ENCODE results near the gene MRPS24. TPM values are rescaled to one million over a fixed set of nuclear protein-coding genes. Genes with fewer than 3 reads are reported as not detected.
"Not testable (repeated sequence)": the region's sequence is repeated elsewhere in the genome, so short reads cannot be mapped to it uniquely, and the experiment has no call there.

Gene MRPS24
- total RNA-seq, 3 donors from 2014 or later = 158 to 193 (median 184) TPM

GRCh38 chr7:43838201-43838658 is 31.1 kb downstream of the MRPS24 start:
- Mint-ChIP-seq H3K4me1 (ENCODE audit: low read depth) (peaks cover 22% of the 10 kb centered on the region), H3K36me3 (ENCODE audit: insufficient read depth) (no peaks in the 10 kb centered on the region), H3K4me3 (no peak overlapping the region), H3K27me3 (ENCODE audit: low read depth) (no peaks in the 10 kb centered on the region), H3K9me3 (peaks cover 3% of the 10 kb centered on the region)
- ATAC-seq (no peak), DNase-seq (no peak)

DNA sequence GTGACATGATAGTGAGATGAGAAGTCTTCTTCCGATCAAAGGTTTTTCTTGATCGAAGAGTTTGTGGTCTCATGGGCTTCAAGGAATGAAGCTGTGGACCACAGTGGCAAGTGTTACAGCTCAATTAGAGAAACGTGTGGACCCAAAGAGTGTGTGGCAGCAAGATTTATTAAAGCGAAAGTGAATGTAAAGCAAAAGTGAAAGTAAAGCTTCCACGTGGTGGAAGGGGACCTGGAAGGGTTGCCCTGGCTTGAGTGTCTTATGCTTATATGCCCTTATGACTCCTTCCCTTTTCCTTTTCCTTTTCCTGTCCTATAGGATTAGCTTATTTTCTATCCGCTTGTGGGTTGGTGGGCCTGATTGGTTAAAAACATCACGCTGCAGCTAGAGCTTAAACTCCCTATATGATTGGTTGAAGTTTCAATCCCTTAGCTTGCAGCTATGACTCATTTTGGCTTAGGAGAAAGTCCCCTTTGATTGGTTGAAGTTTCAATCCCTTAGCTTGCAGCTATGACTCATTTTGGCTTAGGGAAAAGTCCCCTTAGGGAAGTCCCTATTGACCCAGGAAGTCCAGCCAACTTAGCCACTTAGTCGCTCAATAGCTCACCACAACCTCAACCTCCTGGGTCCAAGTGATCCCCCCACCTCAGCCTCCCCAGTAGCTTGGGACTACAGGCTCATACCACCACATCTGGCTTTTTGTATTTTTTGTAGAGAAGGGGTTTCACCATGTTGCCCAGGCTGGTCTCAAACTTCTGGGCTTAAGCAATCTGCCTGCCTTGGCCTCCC is 34.7 kb downstream of the MRPS24 start:
- peak; percentile 31 for DNase-seq
- Mint-ChIP-seq H3K9me3 (peaks cover 3% of the 10 kb centered on the region), H3K27me3 (ENCODE audit: low read depth) (no peaks in the 10 kb centered on the region), H3K4me3 (peak overlapping the region; percentile 78), H3K36me3 (ENCODE audit: insufficient read depth) (no peaks in the 10 kb centered on the region), H3K4me1 (ENCODE audit: low read depth) (peaks cover 22% of the 10 kb centered on the region)
- peak; percentile 68 to 69 for ATAC-seq

DNA sequence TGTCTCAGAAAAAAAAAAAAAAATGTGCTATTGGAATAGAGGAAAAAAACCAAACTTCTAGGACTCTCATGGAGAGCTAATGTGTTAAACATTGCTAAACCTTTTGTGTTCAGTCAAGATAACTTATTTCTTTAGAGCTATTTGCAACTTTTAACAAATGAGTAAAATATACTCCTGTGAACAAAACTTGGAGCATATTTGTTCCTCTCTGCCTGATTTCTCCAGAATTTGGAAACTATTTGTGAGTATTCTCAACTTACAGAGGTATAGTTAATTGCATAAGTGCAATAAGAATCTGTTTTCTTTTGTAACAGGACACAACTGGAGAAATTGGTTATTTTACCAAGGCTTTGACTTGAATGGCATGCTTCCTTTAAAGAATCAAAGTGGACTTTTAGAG is 38.4 kb downstream of the MRPS24 start:
- H3K27me3 Mint-ChIP-seq (ENCODE audit: low read depth) = peaks cover 14% of the 10 kb centered on the region
- H3K4me1 Mint-ChIP-seq (ENCODE audit: low read depth) = peaks cover 18% of the 10 kb centered on the region
- not testable (repeated sequence) for ATAC-seq; DNase-seq; H3K9me3 Mint-ChIP-seq; H3K4me3 Mint-ChIP-seq; H3K36me3 Mint-ChIP-seq (ENCODE audit: insufficient read depth)

DNA sequence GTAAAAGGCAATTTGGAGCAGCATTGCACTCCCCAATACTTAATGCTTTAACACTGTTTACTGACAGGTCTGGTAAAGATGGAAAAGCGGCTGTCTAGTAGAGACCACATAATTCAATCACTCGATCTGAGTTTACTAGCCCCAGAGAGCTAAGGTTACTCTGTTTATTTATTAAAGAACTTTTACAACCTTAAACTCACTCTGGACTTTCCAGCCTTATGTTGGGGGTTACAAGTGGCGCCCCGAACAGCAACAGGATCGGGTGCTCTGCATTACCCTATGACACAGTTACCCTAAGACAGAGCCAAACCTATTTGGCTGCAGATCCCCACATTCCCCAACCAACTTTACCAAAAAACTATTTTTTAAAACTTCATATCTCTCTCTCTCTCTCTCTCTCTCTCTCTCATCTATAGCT is 43.9 kb downstream of the MRPS24 start:
- H3K9me3 Mint-ChIP-seq = no peaks in the 10 kb centered on the region
- H3K36me3 Mint-ChIP-seq (ENCODE audit: insufficient read depth) = no peaks in the 10 kb centered on the region
- H3K4me1 Mint-ChIP-seq (ENCODE audit: low read depth) = no peaks in the 10 kb centered on the region
- no peak for ATAC-seq
- DNase-seq = no peak
- H3K27me3 Mint-ChIP-seq (ENCODE audit: low read depth) = peaks cover 23% of the 10 kb centered on the region
- H3K4me3 Mint-ChIP-seq = no peak overlapping the region

DNA sequence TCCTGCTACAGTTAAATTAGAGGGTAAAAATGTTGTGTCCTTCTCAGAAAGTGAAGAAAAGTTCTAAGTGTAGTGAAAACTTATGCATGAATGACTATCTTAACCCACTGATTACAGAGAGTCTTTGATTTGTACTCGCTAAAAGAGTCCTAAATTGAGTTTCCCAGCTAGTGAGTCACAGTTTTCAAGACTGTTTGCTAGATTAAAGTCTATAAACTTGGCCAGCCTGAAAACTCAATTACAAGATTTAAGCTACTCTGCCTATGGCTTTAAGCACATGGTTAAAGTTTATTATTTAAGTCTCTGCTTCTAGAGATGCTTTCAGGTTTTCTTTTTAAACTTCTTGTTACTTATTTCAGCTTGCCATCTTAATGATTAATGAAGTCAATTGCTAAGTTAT is 44.4 kb downstream of the MRPS24 start:
- Mint-ChIP-seq H3K4me1 (ENCODE audit: low read depth) (no peaks in the 10 kb centered on the region), H3K9me3 (no peaks in the 10 kb centered on the region), H3K36me3 (ENCODE audit: insufficient read depth) (no peaks in the 10 kb centered on the region), H3K27me3 (ENCODE audit: low read depth) (peaks cover 23% of the 10 kb centered on the region), H3K4me3 (no peak overlapping the region)
- DNase-seq (no peak), ATAC-seq (no peak)

DNA sequence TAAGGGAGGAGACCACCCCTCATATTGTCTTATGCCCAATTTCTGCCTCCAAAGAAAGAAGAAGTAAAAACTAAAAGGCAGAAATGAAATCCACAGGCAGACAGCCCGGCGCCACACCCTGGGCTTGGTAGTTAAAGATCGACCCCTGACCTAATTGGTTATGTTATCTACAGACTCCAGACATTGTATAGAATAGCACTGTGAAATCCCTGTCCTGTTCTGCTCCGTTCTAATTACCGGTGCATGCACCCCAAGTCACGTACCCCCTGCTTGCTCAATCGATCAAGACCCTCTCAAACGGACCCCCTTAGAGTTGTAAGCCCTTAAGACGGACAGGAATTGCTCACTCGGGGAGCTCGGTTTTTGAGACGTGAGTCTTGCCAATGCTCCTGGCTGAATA is 44.8 kb downstream of the MRPS24 start:
- not testable (repeated sequence) for DNase-seq; H3K4me1 Mint-ChIP-seq (ENCODE audit: low read depth); H3K9me3 Mint-ChIP-seq; H3K4me3 Mint-ChIP-seq; ATAC-seq; H3K36me3 Mint-ChIP-seq (ENCODE audit: insufficient read depth)
- peaks cover 23% of the 10 kb centered on the region for H3K27me3 Mint-ChIP-seq (ENCODE audit: low read depth)

- H3K9me3 Mint-ChIP-seq = no peaks in the 10 kb centered on the region
- no peak overlapping the region for H3K4me3 Mint-ChIP-seq
- peaks cover 22% of the 10 kb centered on the region for H3K27me3 Mint-ChIP-seq (ENCODE audit: low read depth)
- no peaks in the 10 kb centered on the region for H3K4me1 Mint-ChIP-seq (ENCODE audit: low read depth)
- DNase-seq (no peak), ATAC-seq (no peak)
- no peaks in the 10 kb centered on the region for H3K36me3 Mint-ChIP-seq (ENCODE audit: insufficient read depth)
Observed at GRCh38 chr7:43823941-43824340, 45.4 kb downstream of the MRPS24 start.

DNA sequence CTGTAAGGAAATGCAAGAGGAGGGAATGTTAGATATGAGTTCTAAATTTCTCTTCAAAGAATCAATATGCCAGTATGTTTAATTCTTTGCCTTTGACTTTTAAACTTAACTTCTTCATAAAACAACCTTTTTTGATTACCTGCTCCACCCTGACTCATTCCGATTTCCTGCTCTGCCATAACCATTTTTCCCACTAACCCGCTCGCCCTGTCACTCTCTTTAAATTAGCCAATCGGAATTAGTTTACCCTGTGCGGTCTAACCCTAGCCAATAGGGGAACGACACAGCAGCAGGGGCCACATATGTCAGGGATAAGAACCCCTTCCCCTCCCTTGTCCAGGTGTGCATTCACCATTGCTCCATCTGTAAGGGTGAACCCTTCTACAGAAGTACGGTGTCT is 45.9 kb downstream of the MRPS24 start:
- H3K36me3 Mint-ChIP-seq (ENCODE audit: insufficient read depth); H3K9me3 Mint-ChIP-seq; H3K4me3 Mint-ChIP-seq; ATAC-seq; H3K4me1 Mint-ChIP-seq (ENCODE audit: low read depth); DNase-seq: not testable (repeated sequence)
- peaks cover 17% of the 10 kb centered on the region for H3K27me3 Mint-ChIP-seq (ENCODE audit: low read depth)

Other genes with a start within 250 kb of the MRPS24 start
- 10 to 100 TPM; 51.4 to 56.7 (median 51.5) TPM for gene COA1, start 140.0 kb downstream of the MRPS24 start, total RNA-seq
- gene BLVRA, start 110.8 kb downstream of the MRPS24 start, total RNA-seq = 10 to 100 TPM; 20.7 to 24.9 (median 23.7) TPM
- 10 to 100 TPM; 31.7 to 32.6 (median 32.5) TPM for gene URGCP, start 37.1 kb upstream of the MRPS24 start, total RNA-seq
- 10 to 100 TPM; 20.9 to 25.8 (median 22.7) TPM for gene UBE2D4, start 56.9 kb upstream of the MRPS24 start, total RNA-seq
- not detected for gene SPDYE1, start 128.4 kb upstream of the MRPS24 start, total RNA-seq
- 100 to 1,000 TPM; 147 to 167 (median 165) TPM for gene DBNL, start 175.2 kb upstream of the MRPS24 start, total RNA-seq
- gene PGAM2, start 196.1 kb upstream of the MRPS24 start, total RNA-seq = under 1 TPM in 1 of 3 donors, not detected in 2; 0.24 TPM
- 10 to 100 TPM; 33.0 to 45.1 (median 37.7) TPM for gene POLM, start 213.0 kb upstream of the MRPS24 start, total RNA-seq
- 10 to 100 TPM; 26.7 to 36.3 (median 35.7) TPM for gene AEBP1, start 234.8 kb upstream of the MRPS24 start, total RNA-seq